HepG2 (cell line): ENCODE results near the gene PIGL. TPM values are rescaled to one million over a fixed set of nuclear protein-coding genes. Genes with fewer than 3 reads are reported as not detected.

Source experiments
- ARNT2 ChIP-seq: sonication (generic); formaldehyde crosslinking; IDR thresholded peaks from 2 replicates; pipeline ENCODE4 v1.8.0; 2022; ENCODE audit warnings: mild to moderate bottlenecking, low read depth, missing genetic modification reagents, moderate library complexity
- DBP ChIP-seq: sonication (generic); formaldehyde crosslinking; IDR thresholded peaks from 2 replicates; pipeline ENCODE4 v1.4.0; 2020; ENCODE audit warnings: missing genetic modification reagents; ENCODE audit errors: not compliant biosample characterization
- ELF1 ChIP-seq: sonication (generic); formaldehyde crosslinking; IDR thresholded peaks from 2 replicates; pipeline ENCODE4 v1.4.0; 2020; ENCODE audit warnings: missing genetic modification reagents
- FLYWCH1 ChIP-seq: sonication (generic); formaldehyde crosslinking; IDR thresholded peaks from 2 replicates; pipeline ENCODE4 v1.8.1; 2023; ENCODE audit warnings: mild to moderate bottlenecking, missing genetic modification reagents
- GTF2F1 ChIP-seq: fragments of 150-350 bp; IDR thresholded peaks from 2 replicates; pipeline ENCODE4 v1.6.1; 2014; ENCODE audit warnings: low read length
- HNRNPK ChIP-seq: fragments of 200-400 bp; formaldehyde crosslinking; IDR thresholded peaks from 2 replicates; pipeline ENCODE4 v1.6.1; 2018; ENCODE audit warnings: low read length, low read depth, moderate library complexity, mild to moderate bottlenecking; ENCODE audit not compliant: poor library complexity, severe bottlenecking
- IRF1 ChIP-seq: sonication (generic); formaldehyde crosslinking; IDR thresholded peaks from 2 replicates; pipeline ENCODE4 v1.4.0; 2020; ENCODE audit warnings: low read depth, mild to moderate bottlenecking, missing genetic modification reagents
- PAXIP1 ChIP-seq: sonication (generic); formaldehyde crosslinking; conservative IDR thresholded peaks from 2 replicates; pipeline ENCODE4 v1.4.0; 2020; ENCODE audit warnings: mild to moderate bottlenecking, missing genetic modification reagents, moderate library complexity
- RARA ChIP-seq: IDR thresholded peaks from 2 replicates; pipeline ENCODE4 v1.6.1; 2016; ENCODE audit warnings: missing genetic modification reagents, missing compliant biosample characterization
- RCOR2 ChIP-seq: IDR thresholded peaks from 2 replicates; pipeline ENCODE4 v1.6.1; 2016; ENCODE audit warnings: missing biosample characterization, missing genetic modification reagents
- RFX1 ChIP-seq: fragments of 450-650 bp; IDR thresholded peaks from 2 replicates; pipeline ENCODE4 v1.6.1; 2017
- RFX3 ChIP-seq: IDR thresholded peaks from 2 replicates; pipeline ENCODE4 v1.6.1; 2016; ENCODE audit warnings: missing biosample characterization, missing genetic modification reagents
- SIX1 ChIP-seq: sonication (generic); formaldehyde crosslinking; IDR thresholded peaks from 2 replicates; pipeline ENCODE4 v1.4.0; 2020; ENCODE audit warnings: missing genetic modification reagents, borderline replicate concordance
- SKIL ChIP-seq: sonication (generic); formaldehyde crosslinking; IDR thresholded peaks from 2 replicates; pipeline ENCODE4 v1.8.0; 2022; ENCODE audit warnings: missing genetic modification reagents, mild to moderate bottlenecking, moderate library complexity, borderline replicate concordance
- SNAPC5 ChIP-seq: sonication (generic); formaldehyde crosslinking; IDR thresholded peaks from 2 replicates; pipeline ENCODE4 v1.8.1; 2023; ENCODE audit warnings: mild to moderate bottlenecking, missing genetic modification reagents, borderline replicate concordance
- TGIF2 ChIP-seq: IDR thresholded peaks from 2 replicates; pipeline ENCODE4 v1.6.1; 2016; ENCODE audit warnings: control low read depth, missing compliant biosample characterization
- ZMYM4 ChIP-seq: sonication (generic); formaldehyde crosslinking; IDR thresholded peaks from 2 replicates; pipeline ENCODE4 v1.8.1; 2023; ENCODE audit warnings: mild to moderate bottlenecking, missing genetic modification reagents
- ZNF317 ChIP-seq: sonication (generic); formaldehyde crosslinking; IDR thresholded peaks from 2 replicates; pipeline ENCODE4 v1.5.0; 2020; ENCODE audit warnings: mild to moderate bottlenecking, missing genetic modification reagents
- ZNF343 ChIP-seq: sonication (generic); formaldehyde crosslinking; IDR thresholded peaks from 2 replicates; pipeline ENCODE4 v1.4.0; 2020; ENCODE audit warnings: mild to moderate bottlenecking, missing genetic modification reagents
- ZNF589 ChIP-seq: sonication (generic); formaldehyde crosslinking; conservative IDR thresholded peaks from 2 replicates; pipeline ENCODE4 v1.8.0; 2022; ENCODE audit warnings: mild to moderate bottlenecking, moderate library complexity, missing genetic modification reagents
- ZNF598 ChIP-seq: sonication (generic); formaldehyde crosslinking; IDR thresholded peaks from 2 replicates; pipeline ENCODE4 v1.5.1; 2020; ENCODE audit warnings: mild to moderate bottlenecking, missing genetic modification reagents, borderline replicate concordance
- ZNF737 ChIP-seq: sonication (generic); formaldehyde crosslinking; IDR thresholded peaks from 2 replicates; pipeline ENCODE4 v1.5.0; 2020; ENCODE audit warnings: missing genetic modification reagents, mild to moderate bottlenecking, borderline replicate concordance
- ZSCAN9 ChIP-seq: IDR thresholded peaks from 2 replicates; pipeline ENCODE4 v1.6.1; 2016; ENCODE audit warnings: borderline replicate concordance
- polyA plus RNA-seq, 8 experiments: library from polyadenylated mRNA; depleted of rRNA in 3 of 8; stranded (reverse) in 7 of 8; unstranded in 1 of 8; fragments of >200 nt; fragmentation: Illumina TruSeq in 4 of 8; extraction: Trizol in 4 of 8; gene quantifications; 2 replicates each; pipeline versions ENCODE4 v1.2.1 to v1.2.3, GENCODE V29; 2011 to 2016; ENCODE audit warnings: low read depth in 4 of 8, missing spikeins in 1 of 8, mixed read lengths in 1 of 8; ENCODE audit not compliant: insufficient read depth in 1 of 8
- total RNA-seq, 5 experiments: library from RNA; depleted of rRNA; stranded (reverse); fragments of >200 nt; fragmentation: Illumina TruSeq; extraction: Trizol; gene quantifications; 2 replicates each; pipeline ENCODE4 v1.2.3, GENCODE V29; 2016; ENCODE audit warnings: low read depth in 1 of 5

Gene PIGL
- total and polyA plus RNA-seq, 2 of the 13 experiments (the other 11 are each of a cell fraction or from before 2014, with no cell fraction given) = 28.5 to 63.8 TPM

GRCh38 chr17:16217002-16217635, at the start of gene PIGL (continued):
- TF ChIP-seq PAXIP1 (peak; percentile 39), RCOR2 (CRISPR knock-in tag) (0 out of 2 replicates have a peak, but pooled peaks have one; percentile 27), ZNF343 (CRISPR knock-in tag) (0 out of 2 replicates have a peak, but pooled peaks have one; percentile 60), ZMYM4 (CRISPR knock-in tag) (peak; percentile 92), SIX1 (peak; percentile 30; the same call in 1 of the 2 replicates), IRF1 (CRISPR knock-in tag) (no peak), RARA (CRISPR knock-in tag) (peak; percentile 68), ZNF598 (peak; percentile 81; the same call in 1 of the 2 replicates), SKIL (no peak), DBP (CRISPR knock-in tag) (no peak), TGIF2 (peak; percentile 95), ELF1 (peak; percentile 77), ZSCAN9 (peak; percentile 78; the same call in 1 of the 2 replicates), FLYWCH1 (CRISPR knock-in tag) (no peak), ZNF589 (CRISPR knock-in tag) (0 out of 2 replicates have a peak, but pooled peaks have one; percentile 61), GTF2F1 (peak; percentile 90; the same call in 1 of the 2 replicates), SNAPC5 (CRISPR knock-in tag) (no peak), ZNF317 (CRISPR knock-in tag) (peak; percentile 64; the same call in 1 of the 2 replicates), ZNF737 (peak; percentile 61; the same call in 1 of the 2 replicates), HNRNPK (no peak), RFX1 (no peak), ARNT2 (CRISPR knock-in tag) (0 out of 2 replicates have a peak, but pooled peaks have one; percentile 39), RFX3 (CRISPR knock-in tag) (no peak)
